Stimulated activated CD8-positive, alpha-beta memory T cell treated with anti-CD3 and anti-CD28 coated beads, Interleukin-12 subunit alpha, Interleukin-12 subunit beta, amount 100 ng/mL, for 4 hours (primary cell): Measurements from ENCODE around the gene SLAMF1.
A peak's percentile ranks its signal among the peaks of the same experiment; 100 is the strongest.
"Not testable (repeated sequence)": the region's sequence is repeated elsewhere in the genome, so short reads cannot be mapped to it uniquely, and the experiment has no call there.

Experiments used
- DNase-seq: peaks from one replicate; pipeline ENCODE4 v3.0.0-alpha.2; 2020; ENCODE audit warnings: low read depth

The SLAMF1 gene

GRCh38 chr1:160639652-160640051, 7.2 kb downstream of the SLAMF1 start:
- DNase-seq: no peak

- DNase-seq: no peak
Observed at GRCh38 chr1:160638926-160639325, 7.9 kb downstream of the SLAMF1 start.

GRCh38 chr1:160638540-160638857, 8.3 kb downstream of the SLAMF1 start:
- no peak for DNase-seq

GRCh38 chr1:160637821-160638539, 8.9 kb downstream of the SLAMF1 start:
- no peak for DNase-seq

GRCh38 chr1:160637065-160637464, 9.8 kb downstream of the SLAMF1 start:
- no peak for DNase-seq

- DNase-seq: no peak
Observed at GRCh38 chr1:160636547-160636946, 10.3 kb downstream of the SLAMF1 start.

GRCh38 chr1:160636076-160636475, 10.8 kb downstream of the SLAMF1 start:
- DNase-seq: no peak

GRCh38 chr1:160634543-160635491, 12.0 kb downstream of the SLAMF1 start:
- no peak for DNase-seq

- DNase-seq: no peak
Observed at GRCh38 chr1:160633330-160633903, 13.4 kb downstream of the SLAMF1 start.

- no peak for DNase-seq
Observed at GRCh38 chr1:160631983-160632625, 14.7 kb downstream of the SLAMF1 start.

- no peak for DNase-seq
Observed at GRCh38 chr1:160630523-160631451, 16.1 kb downstream of the SLAMF1 start.

GRCh38 chr1:160629286-160630210, 17.3 kb downstream of the SLAMF1 start:
- DNase-seq: no peak

GRCh38 chr1:160628799-160629263, 18.0 kb downstream of the SLAMF1 start:
- DNase-seq: no peak

- not testable (repeated sequence) for DNase-seq
Observed at GRCh38 chr1:160627677-160628289, 19.1 kb downstream of the SLAMF1 start.

- DNase-seq: no peak
Observed at GRCh38 chr1:160626509-160627342, 20.1 kb downstream of the SLAMF1 start.

GRCh38 chr1:160625725-160626498, 20.9 kb downstream of the SLAMF1 start:
- peak; percentile 52 for DNase-seq

- DNase-seq: no peak
Observed at GRCh38 chr1:160625321-160625720, 21.5 kb downstream of the SLAMF1 start.

- DNase-seq: no peak
Observed at GRCh38 chr1:160624464-160624863, 22.4 kb downstream of the SLAMF1 start.
